Breast epithelium (tissue), 3 donors: ENCODE results near the gene AK8.

ENCODE experiments used
- CTCF ChIP-seq, 3 donors: fragments of 450-650 bp; IDR thresholded peaks; one replicate each; pipeline ENCODE4 v1.5.1; 2016 to 2017; ENCODE audit warnings: antibody characterized with exemption in 3 of 3, mild to moderate bottlenecking in 3 of 3, moderate library complexity in 3 of 3
- POLR2A ChIP-seq: fragments of 450-650 bp; IDR thresholded peaks from one replicate; pipeline ENCODE4 v1.6.1; 2016; ENCODE audit warnings: antibody characterized with exemption, mild to moderate bottlenecking, moderate library complexity
- POLR2AphosphoS5 ChIP-seq, 3 donors: sonication (generic); formaldehyde crosslinking; IDR thresholded peaks; one replicate each; pipeline ENCODE4 v1.6.1; 2017; ENCODE audit warnings: antibody characterized with exemption in 3 of 3

GRCh38 chr9:132833550-132834121 is 44.4 kb downstream of the AK8 start:
- TF ChIP-seq CTCF (IDR thresholded peaks at IDR 0.05), result no peak
- TF ChIP-seq POLR2AphosphoS5 (IDR thresholded peaks at IDR 0.05), result no peak
- TF ChIP-seq POLR2A, result no peak
